ENCODE measurements around the gene LTA4H.

LTA4H gene

DNA sequence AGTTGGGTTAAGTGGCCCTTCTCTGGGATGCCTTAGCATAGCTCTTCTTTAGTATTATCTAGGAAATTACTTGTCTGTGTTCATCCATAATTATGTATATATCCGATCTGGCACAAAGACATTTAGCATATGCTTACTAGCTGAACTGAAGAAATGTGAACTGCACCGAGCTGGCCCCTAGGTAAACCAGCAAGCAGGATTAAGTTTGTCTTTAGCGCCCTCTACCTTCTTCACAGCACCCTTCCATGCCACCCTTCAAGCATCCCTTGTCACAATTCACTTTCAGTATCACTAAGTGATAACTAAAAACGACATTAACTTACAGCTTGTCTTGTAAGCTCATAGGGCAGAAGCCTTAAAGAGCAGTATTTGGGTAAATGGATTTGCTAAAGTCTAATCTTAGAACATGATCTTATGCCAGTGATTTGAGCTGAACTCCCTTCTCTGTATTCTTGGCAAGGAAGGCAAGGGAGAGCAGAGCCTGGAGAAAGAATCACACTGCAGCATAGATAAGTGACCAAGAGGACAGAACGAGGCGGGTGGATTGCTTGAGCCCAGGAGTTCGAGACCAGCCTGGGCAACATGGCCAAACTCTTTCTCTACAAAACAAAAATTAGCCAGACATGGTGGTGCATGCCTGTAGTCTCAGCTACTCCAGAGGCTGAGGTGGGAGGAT is 36.6 kb downstream of the LTA4H start:
- no peak overlapping the region for H2AFZ ChIP-seq (ENCODE audit: low read length)
- H3F3A ChIP-seq (ENCODE audit: low read depth) = no peaks in the 10 kb centered on the region
- TF ChIP-seq, protein P1, sequence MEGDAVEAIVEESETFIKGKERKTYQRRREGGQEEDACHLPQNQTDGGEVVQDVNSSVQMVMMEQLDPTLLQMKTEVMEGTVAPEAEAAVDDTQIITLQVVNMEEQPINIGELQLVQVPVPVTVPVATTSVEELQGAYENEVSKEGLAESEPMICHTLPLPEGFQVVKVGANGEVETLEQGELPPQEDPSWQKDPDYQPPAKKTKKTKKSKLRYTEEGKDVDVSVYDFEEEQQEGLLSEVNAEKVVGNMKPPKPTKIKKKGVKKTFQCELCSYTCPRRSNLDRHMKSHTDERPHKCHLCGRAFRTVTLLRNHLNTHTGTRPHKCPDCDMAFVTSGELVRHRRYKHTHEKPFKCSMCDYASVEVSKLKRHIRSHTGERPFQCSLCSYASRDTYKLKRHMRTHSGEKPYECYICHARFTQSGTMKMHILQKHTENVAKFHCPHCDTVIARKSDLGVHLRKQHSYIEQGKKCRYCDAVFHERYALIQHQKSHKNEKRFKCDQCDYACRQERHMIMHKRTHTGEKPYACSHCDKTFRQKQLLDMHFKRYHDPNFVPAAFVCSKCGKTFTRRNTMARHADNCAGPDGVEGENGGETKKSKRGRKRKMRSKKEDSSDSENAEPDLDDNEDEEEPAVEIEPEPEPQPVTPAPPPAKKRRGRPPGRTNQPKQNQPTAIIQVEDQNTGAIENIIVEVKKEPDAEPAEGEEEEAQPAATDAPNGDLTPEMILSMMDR (conservative IDR thresholded peaks at IDR 0.05; ENCODE audit: low read length) = peak; percentile 85
- TF ChIP-seq EZH2phosphoT487 (IDR thresholded peaks at IDR 0.05; ENCODE audit: borderline replicate concordance) = no peak
- no peak overlapping the region for H3K4me3 ChIP-seq (ENCODE audit: low read length, poor library complexity, severe bottlenecking)
- no peaks in the 10 kb centered on the region for H3K79me2 ChIP-seq (ENCODE audit: insufficient read depth, low read length)
- peaks cover 9% of the 10 kb centered on the region; the same call in 1 of the 2 replicates for H3K36me3 ChIP-seq (ENCODE audit: insufficient read depth, low read length)
- no peak overlapping the region for H3K9ac ChIP-seq (ENCODE audit: low read depth, low read length, poor library complexity, severe bottlenecking)
- H3K4me1 ChIP-seq (ENCODE audit: insufficient read depth, low read length, poor library complexity, severe bottlenecking) = no peaks in the 10 kb centered on the region
- H3K9me3 ChIP-seq (ENCODE audit: insufficient read depth, low read depth, low read length) = no peaks in the 10 kb centered on the region
- H3K27me3 ChIP-seq (ENCODE audit: insufficient read depth, low read length, poor library complexity, severe bottlenecking) = no peaks in the 10 kb centered on the region
- H3K4me2 ChIP-seq (ENCODE audit: low read depth, low read length, poor library complexity, severe bottlenecking) = no peak overlapping the region
- no peaks in the 10 kb centered on the region for H4K20me1 ChIP-seq (ENCODE audit: insufficient read depth, low read length, poor library complexity, severe bottlenecking)
- no peaks in the 10 kb centered on the region for H3K9me2 ChIP-seq (replicated peaks; ENCODE audit: low read depth, low read length)

DNA sequence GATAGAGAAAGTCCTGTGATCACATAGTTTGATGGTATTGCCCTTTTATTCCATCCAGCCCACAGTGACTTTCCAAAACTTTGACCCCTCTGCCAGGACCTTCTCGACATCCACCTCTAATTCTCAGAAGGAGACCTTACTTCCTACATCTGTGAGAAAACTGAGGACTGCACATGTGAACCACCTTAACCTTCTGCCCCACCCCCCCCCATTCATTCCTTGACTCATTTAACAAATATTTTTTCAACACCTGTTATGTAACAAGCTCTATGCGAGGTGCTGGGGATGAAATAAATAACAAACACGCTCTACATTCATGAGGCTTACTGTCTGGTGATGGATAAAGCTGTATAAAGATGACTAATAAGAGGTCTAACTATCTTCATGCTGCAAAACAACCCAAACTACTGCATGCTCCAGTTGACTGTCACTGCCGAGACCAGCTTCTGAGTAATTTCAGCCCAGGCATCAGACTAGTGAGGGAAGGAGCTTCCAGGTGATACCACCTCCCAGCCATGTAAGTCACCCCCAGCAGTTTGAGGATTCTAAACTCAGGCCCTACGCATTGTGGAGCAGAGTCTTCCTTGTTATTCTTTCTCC is 37.4 kb downstream of the LTA4H start:
- no peak overlapping the region for H3K4me3 ChIP-seq (ENCODE audit: low read length, poor library complexity, severe bottlenecking)
- no peaks in the 10 kb centered on the region for H3K27me3 ChIP-seq (ENCODE audit: insufficient read depth, low read length, poor library complexity, severe bottlenecking)
- no peaks in the 10 kb centered on the region for H3K9me2 ChIP-seq (replicated peaks; ENCODE audit: low read depth, low read length)
- TF ChIP-seq EZH2phosphoT487 (IDR thresholded peaks at IDR 0.05; ENCODE audit: borderline replicate concordance) = no peak
- TF ChIP-seq, protein P1 (conservative IDR thresholded peaks at IDR 0.05; ENCODE audit: low read length) = no peak
- no peaks in the 10 kb centered on the region for H3F3A ChIP-seq (ENCODE audit: low read depth)
- peaks cover 5% of the 10 kb centered on the region; the same call in 1 of the 2 replicates for H3K36me3 ChIP-seq (ENCODE audit: insufficient read depth, low read length)
- no peaks in the 10 kb centered on the region for H3K9me3 ChIP-seq (ENCODE audit: insufficient read depth, low read depth, low read length)
- no peak overlapping the region for H2AFZ ChIP-seq (ENCODE audit: low read length)
- H3K79me2 ChIP-seq (ENCODE audit: insufficient read depth, low read length) = no peaks in the 10 kb centered on the region
- no peaks in the 10 kb centered on the region for H4K20me1 ChIP-seq (ENCODE audit: insufficient read depth, low read length, poor library complexity, severe bottlenecking)
- no peak overlapping the region for H3K4me2 ChIP-seq (ENCODE audit: low read depth, low read length, poor library complexity, severe bottlenecking)
- H3K4me1 ChIP-seq (ENCODE audit: insufficient read depth, low read length, poor library complexity, severe bottlenecking) = no peaks in the 10 kb centered on the region
- H3K9ac ChIP-seq (ENCODE audit: low read depth, low read length, poor library complexity, severe bottlenecking) = no peak overlapping the region

DNA sequence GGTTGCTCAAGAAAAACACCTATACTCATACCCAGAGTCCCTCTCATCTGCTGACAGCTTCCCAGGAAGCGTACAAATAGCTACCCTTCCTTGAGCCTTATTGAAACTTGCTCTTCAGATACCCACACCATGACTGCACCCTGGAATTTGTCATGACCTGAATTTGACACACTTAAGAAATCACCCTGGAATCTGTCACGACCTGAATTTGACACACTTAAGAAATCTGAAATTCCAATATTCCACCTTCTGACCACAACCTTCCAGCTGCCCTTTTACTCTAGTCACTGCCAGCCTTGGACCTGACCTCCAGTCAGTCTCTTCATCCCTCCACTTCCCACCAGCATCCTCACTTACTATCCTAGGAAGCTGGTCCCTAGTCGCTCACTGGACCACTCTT is 38.1 kb downstream of the LTA4H start:
- H3K27me3 ChIP-seq (ENCODE audit: insufficient read depth, low read length, poor library complexity, severe bottlenecking) = no peaks in the 10 kb centered on the region
- peaks cover 3% of the 10 kb centered on the region; the same call in 1 of the 2 replicates for H3K36me3 ChIP-seq (ENCODE audit: insufficient read depth, low read length)
- TF ChIP-seq, protein P1 (conservative IDR thresholded peaks at IDR 0.05; ENCODE audit: low read length) = no peak
- no peak for TF ChIP-seq EZH2phosphoT487 (IDR thresholded peaks at IDR 0.05; ENCODE audit: borderline replicate concordance)
- no peaks in the 10 kb centered on the region for H4K20me1 ChIP-seq (ENCODE audit: insufficient read depth, low read length, poor library complexity, severe bottlenecking)
- H3K4me2 ChIP-seq (ENCODE audit: low read depth, low read length, poor library complexity, severe bottlenecking) = no peak overlapping the region
- H3K4me3 ChIP-seq (ENCODE audit: low read length, poor library complexity, severe bottlenecking) = no peak overlapping the region
- H3K4me1 ChIP-seq (ENCODE audit: insufficient read depth, low read length, poor library complexity, severe bottlenecking) = no peaks in the 10 kb centered on the region
- no peak overlapping the region for H2AFZ ChIP-seq (ENCODE audit: low read length)
- H3F3A ChIP-seq (ENCODE audit: low read depth) = no peaks in the 10 kb centered on the region
- H3K9me2 ChIP-seq (replicated peaks; ENCODE audit: low read depth, low read length) = no peaks in the 10 kb centered on the region
- H3K79me2 ChIP-seq (ENCODE audit: insufficient read depth, low read length) = no peaks in the 10 kb centered on the region
- H3K9ac ChIP-seq (ENCODE audit: low read depth, low read length, poor library complexity, severe bottlenecking) = no peak overlapping the region
- no peaks in the 10 kb centered on the region for H3K9me3 ChIP-seq (ENCODE audit: insufficient read depth, low read depth, low read length)

All from Loucy (cell line).